NCI-H774 (cell line): ENCODE results near the gene SLC16A7.

Source experiments
- DNase-seq: peaks from one replicate; lab custom pipeline; 2025; lab: John Stamatoyannopoulos, UW

Gene SLC16A7

GRCh38 chr12:59668674-59669073 lies 72.8 kb downstream of the SLC16A7 start:
- DNase-seq = no peak

DNA sequence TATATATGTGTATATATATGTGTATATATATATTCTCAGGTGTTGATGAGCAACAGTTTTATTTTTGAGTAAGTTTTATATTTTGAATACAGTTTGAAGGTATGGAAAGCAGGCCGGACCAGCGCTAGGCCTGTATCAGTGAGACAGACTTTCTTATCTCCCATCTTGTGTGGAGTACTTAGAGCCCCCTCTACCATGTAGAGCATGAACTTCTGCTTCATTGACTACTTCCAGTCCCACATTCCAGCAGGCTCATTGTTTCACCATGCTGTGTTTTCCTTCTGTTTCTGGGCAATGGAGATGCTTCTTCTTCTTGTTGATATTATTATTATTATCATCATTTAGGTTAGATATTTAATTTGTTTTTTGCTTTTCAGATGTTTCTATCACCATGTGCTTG lies 76.4 kb downstream of the SLC16A7 start:
- DNase-seq = no peak

- no peak for DNase-seq
Measured at GRCh38 chr12:59675461-59675860, 79.6 kb downstream of the SLC16A7 start.

DNA sequence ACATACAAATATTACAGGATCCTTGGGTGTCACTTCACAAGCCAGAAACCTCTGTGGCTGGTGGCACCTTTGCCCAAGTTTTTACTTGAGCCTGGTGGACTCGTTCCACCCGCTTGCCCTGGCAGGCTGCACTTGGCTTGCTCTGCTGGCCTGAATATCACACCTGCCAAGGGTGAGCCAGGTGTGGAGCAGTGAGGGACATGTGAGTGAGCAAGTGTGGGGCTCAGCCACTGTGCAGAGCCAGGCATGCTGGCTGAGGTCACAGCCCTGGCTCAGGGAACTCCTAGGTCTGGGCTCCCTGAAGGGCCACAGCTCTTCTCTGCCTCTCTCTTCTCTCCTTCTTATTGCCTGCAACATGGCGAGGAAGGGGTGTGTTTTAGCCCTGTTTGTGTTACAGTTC lies 82.0 kb downstream of the SLC16A7 start:
- no peak for DNase-seq

DNA sequence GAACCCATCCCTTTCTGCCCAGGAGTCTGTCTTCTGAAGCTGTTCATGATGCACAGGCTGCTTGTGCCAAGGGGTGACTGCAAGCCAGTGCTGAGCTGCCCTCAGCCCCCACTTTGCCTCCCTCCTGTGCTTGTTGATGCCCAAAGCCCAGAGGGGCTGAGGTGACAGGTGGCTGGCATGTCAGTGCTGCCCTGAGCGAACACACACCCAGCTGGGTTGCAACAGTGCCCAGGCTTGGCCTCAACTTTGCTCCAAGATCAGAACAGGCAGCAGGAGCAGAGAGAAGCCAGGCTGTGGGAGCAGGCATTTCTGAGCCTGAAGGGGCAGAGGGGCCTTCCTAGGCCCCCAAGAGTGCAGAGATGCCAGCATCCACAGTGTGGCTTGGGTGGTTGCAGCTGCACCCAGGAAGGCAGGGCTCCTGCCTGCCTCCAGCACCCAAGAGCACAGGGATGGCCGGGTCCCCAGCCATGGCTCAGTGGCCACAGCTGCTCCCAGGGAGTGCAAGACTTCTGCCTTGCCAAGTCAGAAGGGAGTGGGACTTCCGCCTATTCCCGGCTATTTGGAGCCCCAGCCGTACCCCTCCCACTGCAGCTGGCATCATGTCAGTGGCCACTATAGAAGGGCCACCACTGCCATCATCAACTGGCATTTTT lies 83.1 kb downstream of the SLC16A7 start:
- DNase-seq = no peak

- no peak for DNase-seq
Measured at GRCh38 chr12:59689776-59690175, 93.9 kb downstream of the SLC16A7 start.

DNA sequence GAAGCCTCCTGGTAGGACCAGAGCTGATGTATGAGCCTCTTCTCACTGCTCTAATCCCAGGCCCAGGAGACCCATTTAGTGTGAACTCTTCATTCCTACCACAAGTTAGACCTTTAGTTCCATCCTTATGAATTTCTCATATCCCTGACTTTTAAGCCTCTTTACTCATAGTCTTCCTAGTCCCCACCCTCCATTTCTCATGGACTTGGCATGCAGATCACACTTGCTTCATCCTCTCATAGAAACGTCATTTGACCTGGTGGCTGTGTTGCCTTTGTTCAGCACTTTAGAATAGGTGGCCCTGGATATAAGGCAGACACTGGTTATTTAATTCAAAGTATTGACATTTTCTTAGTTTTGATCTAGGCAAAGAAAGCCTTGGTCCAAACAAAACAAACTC lies 99.5 kb downstream of the SLC16A7 start:
- no peak for DNase-seq

DNA sequence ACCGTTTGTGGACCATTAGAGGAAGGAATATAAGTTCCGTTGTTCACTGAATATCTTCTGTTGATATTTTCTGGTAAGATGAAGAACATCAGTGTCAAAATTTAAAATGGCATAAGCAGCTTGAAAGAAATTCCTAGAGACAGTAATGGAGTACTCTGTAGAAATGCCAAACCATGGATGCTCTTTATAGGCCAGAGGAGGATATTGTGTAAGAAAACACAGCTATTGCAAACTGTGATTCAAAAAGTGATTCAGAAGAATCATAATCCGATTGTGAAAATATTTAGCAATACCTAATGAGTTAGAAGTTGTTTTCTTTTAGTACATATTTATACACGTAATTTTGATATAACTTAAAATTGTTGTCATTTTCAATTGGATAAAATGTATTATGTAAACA lies 102.8 kb downstream of the SLC16A7 start:
- no peak for DNase-seq

- DNase-seq = no peak
Measured at GRCh38 chr12:59699421-59700152, 103.8 kb downstream of the SLC16A7 start.

GRCh38 chr12:59700153-59700450 lies 104.3 kb downstream of the SLC16A7 start:
- DNase-seq = no peak

DNA sequence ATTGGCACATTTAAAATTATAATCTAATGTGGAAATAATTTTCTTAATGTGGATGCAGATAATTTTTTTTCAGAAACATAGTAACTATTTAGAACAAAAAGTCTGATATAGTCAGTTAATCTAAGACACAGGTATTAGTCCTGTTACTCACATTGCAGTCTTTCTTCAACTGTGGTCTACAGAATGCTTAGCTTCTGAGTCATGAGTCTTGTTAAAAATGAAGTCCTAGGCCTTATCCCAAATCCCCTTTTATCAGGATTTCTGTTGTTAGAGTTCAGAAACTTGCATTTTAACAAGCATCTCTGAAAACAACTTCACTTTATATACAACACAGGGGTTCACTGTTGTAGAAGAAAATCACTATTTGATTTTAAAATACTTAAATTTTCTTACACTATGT lies 112.2 kb downstream of the SLC16A7 start:
- no peak for DNase-seq

DNA sequence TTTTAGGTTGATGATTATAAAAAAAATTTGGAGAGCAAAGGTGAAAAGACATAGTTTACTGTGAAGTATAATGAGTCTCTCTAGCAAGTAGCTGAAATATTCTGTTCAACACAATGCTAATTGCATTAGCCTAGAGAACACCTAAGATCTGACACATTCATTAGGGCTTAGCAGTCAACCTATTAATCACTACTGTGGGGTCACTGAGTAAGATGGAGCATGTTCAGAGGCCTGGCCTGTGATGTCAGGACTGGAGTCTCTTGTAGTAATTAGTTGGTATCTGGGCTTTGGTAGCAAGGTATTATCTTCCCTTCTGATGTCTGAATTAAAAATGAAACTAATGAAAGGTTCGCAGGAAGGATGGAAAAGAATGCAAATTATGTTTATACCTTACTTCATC lies 112.7 kb downstream of the SLC16A7 start:
- no peak for DNase-seq

- no peak for DNase-seq
Measured at GRCh38 chr12:59710004-59710628, 114.3 kb downstream of the SLC16A7 start.

DNA sequence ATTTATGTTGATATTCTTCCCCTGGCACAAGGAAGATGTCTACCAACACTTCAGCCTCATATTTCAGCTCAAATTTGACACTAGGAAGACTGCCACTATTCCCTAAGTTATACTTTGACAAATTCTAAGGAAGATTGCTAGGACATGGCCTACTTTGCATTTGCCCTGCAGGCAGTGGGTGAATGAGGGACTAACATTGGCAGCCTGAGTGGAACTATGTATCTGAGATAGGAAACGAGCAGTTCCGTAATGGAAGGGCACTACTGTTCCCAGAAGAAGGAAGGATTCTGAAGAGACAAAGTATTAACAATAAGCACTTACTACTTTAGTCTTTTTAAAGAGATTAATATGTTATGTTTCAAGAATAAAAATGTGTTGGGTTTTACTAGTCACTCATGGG lies 115.1 kb downstream of the SLC16A7 start:
- no peak for DNase-seq

GRCh38 chr12:59715434-59715833 lies 119.6 kb downstream of the SLC16A7 start:
- no peak for DNase-seq

DNA sequence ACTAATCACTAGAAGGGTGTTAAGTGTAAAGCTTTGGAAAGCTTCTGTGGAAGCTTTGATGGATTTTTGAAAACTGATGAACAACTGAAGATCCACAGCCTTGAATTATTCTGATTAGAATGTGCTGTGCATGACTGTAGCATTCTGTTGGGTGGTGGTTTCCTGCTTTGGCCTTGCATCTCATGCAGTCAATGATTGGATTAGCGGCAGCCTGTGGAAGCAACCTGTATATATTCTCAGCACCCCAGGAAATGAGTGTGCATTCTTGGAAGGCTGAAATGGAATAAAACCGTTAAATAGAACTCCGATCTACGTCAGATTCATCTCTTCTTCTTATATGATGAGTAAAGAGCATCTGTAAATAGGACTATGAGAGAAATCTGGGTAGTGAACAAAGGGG lies 120.2 kb downstream of the SLC16A7 start:
- DNase-seq = no peak

DNA sequence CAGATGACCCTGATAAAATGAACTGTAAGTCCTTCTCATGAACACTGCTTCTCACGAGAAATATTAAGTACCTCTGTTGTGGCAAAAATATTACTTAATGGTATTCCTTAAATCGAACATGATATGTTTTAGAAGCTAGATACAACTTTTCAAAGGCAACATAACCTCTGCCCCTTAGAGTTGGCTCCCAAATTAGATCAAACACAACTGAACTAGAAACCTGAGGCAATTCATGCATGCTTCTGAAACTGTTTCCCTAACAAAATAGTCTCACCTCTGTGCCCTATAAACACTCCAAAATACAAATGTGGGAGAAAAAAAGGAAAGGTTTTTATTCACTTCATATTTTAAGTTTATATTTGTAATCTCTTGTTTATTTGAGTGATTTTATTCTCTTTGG lies 121.6 kb downstream of the SLC16A7 start:
- no peak for DNase-seq

DNA sequence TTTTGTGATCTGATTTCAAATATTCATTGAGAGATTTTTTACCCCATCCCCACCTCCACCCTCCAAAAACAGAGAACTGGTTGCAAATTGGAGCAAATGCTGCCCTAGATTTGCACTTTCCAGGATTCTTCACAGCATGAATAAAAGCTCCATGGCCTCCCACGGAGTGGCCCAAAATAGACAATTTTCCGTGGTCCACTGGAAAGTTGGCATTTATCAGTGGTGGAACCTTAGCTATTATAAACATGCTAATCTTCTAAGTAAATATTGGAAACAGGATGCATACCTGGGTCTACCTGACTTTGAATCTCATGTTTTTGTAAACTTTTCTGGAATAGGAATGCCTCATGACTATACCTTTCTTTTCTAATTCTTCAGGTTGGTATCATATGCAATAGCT lies 123.9 kb downstream of the SLC16A7 start:
- DNase-seq = no peak

- DNase-seq = no peak
Measured at GRCh38 chr12:59723520-59723919, 127.7 kb downstream of the SLC16A7 start.

- DNase-seq = no peak
Measured at GRCh38 chr12:59724011-59724695, 128.3 kb downstream of the SLC16A7 start.

GRCh38 chr12:59733200-59733599 lies 137.4 kb downstream of the SLC16A7 start:
- DNase-seq = no peak

GRCh38 chr12:59734371-59734770 lies 138.5 kb downstream of the SLC16A7 start:
- DNase-seq = no peak

DNA sequence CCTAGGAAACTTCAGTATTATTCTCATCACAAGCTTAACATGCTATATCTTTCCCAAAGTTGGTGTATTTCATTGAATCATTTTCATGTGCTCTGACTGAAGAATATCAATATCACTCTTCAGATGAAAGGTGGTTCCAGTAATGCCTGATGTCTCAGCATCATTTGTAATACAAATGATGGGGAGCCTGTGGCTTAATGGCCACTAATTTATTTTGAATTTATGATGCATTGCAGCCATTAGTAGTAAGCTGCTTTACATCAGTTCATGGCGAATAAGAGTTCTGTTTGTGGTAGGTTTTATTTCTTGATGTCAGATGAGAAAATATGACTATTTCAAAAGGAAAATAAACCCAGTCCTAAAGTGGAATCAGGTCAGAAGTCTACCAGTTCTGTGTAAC lies 139.4 kb downstream of the SLC16A7 start:
- DNase-seq = no peak
